ENCODE results near the gene HIPK4.

DNA sequence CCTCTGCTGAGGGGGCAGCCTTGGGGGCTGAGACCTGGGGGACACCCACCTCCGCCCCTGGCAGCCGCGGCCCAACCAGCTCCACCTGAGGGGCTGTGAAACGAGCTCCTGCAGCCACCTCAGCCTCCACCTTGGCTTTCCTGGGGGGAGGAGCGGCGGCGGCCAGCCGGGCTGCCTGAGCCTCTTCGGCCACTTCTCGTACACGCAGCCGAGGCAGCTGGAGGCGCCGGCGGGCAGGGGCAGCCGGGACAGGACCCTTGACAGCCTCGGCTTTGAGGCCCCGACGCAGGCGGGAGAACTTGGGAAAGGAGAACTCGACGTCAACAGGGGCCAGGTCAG, 7.6 kb upstream of the HIPK4 start:
- TF ChIP-seq, protein P1, sequence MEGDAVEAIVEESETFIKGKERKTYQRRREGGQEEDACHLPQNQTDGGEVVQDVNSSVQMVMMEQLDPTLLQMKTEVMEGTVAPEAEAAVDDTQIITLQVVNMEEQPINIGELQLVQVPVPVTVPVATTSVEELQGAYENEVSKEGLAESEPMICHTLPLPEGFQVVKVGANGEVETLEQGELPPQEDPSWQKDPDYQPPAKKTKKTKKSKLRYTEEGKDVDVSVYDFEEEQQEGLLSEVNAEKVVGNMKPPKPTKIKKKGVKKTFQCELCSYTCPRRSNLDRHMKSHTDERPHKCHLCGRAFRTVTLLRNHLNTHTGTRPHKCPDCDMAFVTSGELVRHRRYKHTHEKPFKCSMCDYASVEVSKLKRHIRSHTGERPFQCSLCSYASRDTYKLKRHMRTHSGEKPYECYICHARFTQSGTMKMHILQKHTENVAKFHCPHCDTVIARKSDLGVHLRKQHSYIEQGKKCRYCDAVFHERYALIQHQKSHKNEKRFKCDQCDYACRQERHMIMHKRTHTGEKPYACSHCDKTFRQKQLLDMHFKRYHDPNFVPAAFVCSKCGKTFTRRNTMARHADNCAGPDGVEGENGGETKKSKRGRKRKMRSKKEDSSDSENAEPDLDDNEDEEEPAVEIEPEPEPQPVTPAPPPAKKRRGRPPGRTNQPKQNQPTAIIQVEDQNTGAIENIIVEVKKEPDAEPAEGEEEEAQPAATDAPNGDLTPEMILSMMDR (conservative IDR thresholded peaks at IDR 0.05; ENCODE audit: low read length) = no peak
- no peak for TF ChIP-seq EZH2phosphoT487 (IDR thresholded peaks at IDR 0.05; ENCODE audit: borderline replicate concordance)
